ENCODE results near the gene PRTFDC1. TPM values are rescaled to one million over a fixed set of nuclear protein-coding genes. Genes with fewer than 3 reads are reported as not detected.

Gene PRTFDC1
- total and polyA plus RNA-seq, 2 of the 13 experiments (the other 11 are each of a cell fraction or from before 2014, with no cell fraction given): not detected

DNA sequence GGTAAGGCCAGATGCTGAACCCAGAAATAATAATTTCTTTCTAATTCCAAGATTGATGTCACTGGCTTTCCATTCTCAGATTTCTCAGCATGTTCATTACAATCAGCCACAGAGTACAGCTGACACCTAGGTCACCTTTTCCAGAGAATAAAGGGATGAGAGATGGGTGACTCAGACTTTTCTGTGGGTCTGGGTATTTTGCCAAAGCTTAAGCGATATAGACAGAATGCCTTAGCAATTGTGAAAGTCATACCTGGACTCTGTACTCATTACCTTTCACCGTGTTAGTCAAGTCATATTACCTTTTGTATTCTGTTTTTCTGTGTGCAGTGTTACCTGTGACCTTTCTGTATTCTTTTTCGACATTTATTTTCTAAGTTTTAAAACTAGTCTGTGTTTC is 10.6 kb upstream of the PRTFDC1 start (continued):
- TF ChIP-seq NFKBIZ (CRISPR knock-in tag; IDR thresholded peaks at IDR 0.05) (no peak), SOX13 (IDR thresholded peaks at IDR 0.05) (no peak), SOX13 (CRISPR knock-in tag; conservative IDR thresholded peaks at IDR 0.05 in 1 of 2, IDR thresholded peaks at IDR 0.05 in 1 of 2) (peak in 1 of 2 experiments; percentile 58; a peak in 1 of 4 replicates), ZSCAN21 (CRISPR knock-in tag; IDR thresholded peaks at IDR 0.05; ENCODE audit: borderline replicate concordance) (no peak), RAD51 (IDR thresholded peaks at IDR 0.05; ENCODE audit: borderline replicate concordance) (no peak), ZFP36L1 (CRISPR knock-in tag; IDR thresholded peaks at IDR 0.05) (no peak), CREB1 (IDR thresholded peaks at IDR 0.05) (no peak), CREB1 (CRISPR knock-in tag; IDR thresholded peaks at IDR 0.05) (peak; percentile 16; the same call in 1 of the 2 replicates), CEBPB (IDR thresholded peaks at IDR 0.05; ENCODE audit: borderline replicate concordance, low read depth, low read length) (peak; percentile 63; the same call in 1 of the 2 replicates), MTF1 (CRISPR knock-in tag; IDR thresholded peaks at IDR 0.05) (no peak), NR2F1 (CRISPR knock-in tag; IDR thresholded peaks at IDR 0.05) (0 out of 4 replicates have a peak, but pooled peaks of 1 of the 2 experiments have one; percentile 37), ERF (CRISPR knock-in tag; IDR thresholded peaks at IDR 0.05) (no peak), ZNF572 (CRISPR knock-in tag; IDR thresholded peaks at IDR 0.05) (no peak)
- TF ChIP-seq, protein P1, sequence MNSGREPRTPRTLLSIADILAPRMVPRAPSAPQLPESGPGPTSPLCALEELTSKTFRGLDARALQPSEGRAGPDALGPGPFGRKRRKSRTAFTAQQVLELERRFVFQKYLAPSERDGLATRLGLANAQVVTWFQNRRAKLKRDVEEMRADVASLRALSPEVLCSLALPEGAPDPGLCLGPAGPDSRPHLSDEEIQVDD (CRISPR knock-in tag; IDR thresholded peaks at IDR 0.05; ENCODE audit: borderline replicate concordance): no peak
- TF ChIP-seq, protein P2, sequence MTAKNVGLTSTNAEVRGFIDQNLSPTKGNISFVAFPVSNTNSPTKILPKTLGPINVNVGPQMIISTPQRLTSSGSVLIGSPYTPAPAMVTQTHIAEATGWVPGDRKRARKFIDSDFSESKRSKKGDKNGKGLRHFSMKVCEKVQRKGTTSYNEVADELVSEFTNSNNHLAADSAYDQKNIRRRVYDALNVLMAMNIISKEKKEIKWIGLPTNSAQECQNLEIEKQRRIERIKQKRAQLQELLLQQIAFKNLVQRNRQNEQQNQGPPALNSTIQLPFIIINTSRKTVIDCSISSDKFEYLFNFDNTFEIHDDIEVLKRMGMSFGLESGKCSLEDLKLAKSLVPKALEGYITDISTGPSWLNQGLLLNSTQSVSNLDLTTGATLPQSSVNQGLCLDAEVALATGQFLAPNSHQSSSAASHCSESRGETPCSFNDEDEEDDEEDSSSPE (CRISPR knock-in tag; IDR thresholded peaks at IDR 0.05): no peak
- TF ChIP-seq, protein P3, sequence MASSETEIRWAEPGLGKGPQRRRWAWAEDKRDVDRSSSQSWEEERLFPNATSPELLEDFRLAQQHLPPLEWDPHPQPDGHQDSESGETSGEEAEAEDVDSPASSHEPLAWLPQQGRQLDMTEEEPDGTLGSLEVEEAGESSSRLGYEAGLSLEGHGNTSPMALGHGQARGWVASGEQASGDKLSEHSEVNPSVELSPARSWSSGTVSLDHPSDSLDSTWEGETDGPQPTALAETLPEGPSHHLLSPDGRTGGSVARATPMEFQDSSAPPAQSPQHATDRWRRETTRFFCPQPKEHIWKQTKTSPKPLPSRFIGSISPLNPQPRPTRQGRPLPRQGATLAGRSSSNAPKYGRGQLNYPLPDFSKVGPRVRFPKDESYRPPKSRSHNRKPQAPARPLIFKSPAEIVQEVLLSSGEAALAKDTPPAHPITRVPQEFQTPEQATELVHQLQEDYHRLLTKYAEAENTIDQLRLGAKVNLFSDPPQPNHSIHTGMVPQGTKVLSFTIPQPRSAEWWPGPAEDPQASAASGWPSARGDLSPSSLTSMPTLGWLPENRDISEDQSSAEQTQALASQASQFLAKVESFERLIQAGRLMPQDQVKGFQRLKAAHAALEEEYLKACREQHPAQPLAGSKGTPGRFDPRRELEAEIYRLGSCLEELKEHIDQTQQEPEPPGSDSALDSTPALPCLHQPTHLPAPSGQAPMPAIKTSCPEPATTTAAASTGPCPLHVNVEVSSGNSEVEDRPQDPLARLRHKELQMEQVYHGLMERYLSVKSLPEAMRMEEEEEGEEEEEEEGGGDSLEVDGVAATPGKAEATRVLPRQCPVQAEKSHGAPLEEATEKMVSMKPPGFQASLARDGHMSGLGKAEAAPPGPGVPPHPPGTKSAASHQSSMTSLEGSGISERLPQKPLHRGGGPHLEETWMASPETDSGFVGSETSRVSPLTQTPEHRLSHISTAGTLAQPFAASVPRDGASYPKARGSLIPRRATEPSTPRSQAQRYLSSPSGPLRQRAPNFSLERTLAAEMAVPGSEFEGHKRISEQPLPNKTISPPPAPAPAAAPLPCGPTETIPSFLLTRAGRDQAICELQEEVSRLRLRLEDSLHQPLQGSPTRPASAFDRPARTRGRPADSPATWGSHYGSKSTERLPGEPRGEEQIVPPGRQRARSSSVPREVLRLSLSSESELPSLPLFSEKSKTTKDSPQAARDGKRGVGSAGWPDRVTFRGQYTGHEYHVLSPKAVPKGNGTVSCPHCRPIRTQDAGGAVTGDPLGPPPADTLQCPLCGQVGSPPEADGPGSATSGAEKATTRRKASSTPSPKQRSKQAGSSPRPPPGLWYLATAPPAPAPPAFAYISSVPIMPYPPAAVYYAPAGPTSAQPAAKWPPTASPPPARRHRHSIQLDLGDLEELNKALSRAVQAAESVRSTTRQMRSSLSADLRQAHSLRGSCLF (CRISPR knock-in tag; IDR thresholded peaks at IDR 0.05; ENCODE audit: borderline replicate concordance): no peak
- TF ChIP-seq, protein P4, sequence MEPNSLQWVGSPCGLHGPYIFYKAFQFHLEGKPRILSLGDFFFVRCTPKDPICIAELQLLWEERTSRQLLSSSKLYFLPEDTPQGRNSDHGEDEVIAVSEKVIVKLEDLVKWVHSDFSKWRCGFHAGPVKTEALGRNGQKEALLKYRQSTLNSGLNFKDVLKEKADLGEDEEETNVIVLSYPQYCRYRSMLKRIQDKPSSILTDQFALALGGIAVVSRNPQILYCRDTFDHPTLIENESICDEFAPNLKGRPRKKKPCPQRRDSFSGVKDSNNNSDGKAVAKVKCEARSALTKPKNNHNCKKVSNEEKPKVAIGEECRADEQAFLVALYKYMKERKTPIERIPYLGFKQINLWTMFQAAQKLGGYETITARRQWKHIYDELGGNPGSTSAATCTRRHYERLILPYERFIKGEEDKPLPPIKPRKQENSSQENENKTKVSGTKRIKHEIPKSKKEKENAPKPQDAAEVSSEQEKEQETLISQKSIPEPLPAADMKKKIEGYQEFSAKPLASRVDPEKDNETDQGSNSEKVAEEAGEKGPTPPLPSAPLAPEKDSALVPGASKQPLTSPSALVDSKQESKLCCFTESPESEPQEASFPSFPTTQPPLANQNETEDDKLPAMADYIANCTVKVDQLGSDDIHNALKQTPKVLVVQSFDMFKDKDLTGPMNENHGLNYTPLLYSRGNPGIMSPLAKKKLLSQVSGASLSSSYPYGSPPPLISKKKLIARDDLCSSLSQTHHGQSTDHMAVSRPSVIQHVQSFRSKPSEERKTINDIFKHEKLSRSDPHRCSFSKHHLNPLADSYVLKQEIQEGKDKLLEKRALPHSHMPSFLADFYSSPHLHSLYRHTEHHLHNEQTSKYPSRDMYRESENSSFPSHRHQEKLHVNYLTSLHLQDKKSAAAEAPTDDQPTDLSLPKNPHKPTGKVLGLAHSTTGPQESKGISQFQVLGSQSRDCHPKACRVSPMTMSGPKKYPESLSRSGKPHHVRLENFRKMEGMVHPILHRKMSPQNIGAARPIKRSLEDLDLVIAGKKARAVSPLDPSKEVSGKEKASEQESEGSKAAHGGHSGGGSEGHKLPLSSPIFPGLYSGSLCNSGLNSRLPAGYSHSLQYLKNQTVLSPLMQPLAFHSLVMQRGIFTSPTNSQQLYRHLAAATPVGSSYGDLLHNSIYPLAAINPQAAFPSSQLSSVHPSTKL (CRISPR knock-in tag; IDR thresholded peaks at IDR 0.05): peak; percentile 78
- TF ChIP-seq, protein P5, sequence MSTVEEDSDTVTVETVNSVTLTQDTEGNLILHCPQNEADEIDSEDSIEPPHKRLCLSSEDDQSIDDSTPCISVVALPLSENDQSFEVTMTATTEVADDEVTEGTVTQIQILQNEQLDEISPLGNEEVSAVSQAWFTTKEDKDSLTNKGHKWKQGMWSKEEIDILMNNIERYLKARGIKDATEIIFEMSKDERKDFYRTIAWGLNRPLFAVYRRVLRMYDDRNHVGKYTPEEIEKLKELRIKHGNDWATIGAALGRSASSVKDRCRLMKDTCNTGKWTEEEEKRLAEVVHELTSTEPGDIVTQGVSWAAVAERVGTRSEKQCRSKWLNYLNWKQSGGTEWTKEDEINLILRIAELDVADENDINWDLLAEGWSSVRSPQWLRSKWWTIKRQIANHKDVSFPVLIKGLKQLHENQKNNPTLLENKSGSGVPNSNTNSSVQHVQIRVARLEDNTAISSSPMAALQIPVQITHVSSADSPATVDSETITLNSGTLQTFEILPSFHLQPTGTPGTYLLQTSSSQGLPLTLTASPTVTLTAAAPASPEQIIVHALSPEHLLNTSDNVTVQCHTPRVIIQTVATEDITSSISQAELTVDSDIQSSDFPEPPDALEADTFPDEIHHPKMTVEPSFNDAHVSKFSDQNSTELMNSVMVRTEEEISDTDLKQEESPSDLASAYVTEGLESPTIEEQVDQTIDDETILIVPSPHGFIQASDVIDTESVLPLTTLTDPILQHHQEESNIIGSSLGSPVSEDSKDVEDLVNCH (CRISPR knock-in tag; IDR thresholded peaks at IDR 0.05): no peak
